Stimulated activated CD8-positive, alpha-beta memory T cell treated with anti-CD3 and anti-CD28 coated beads, Interleukin-15, amount 100 ng/mL, for 48 hours (primary cell): ENCODE data around the gene XYLT1.
"Not testable (repeated sequence)": the region's sequence is repeated elsewhere in the genome, so short reads cannot be mapped to it uniquely, and the experiment has no call there.

Experiments
- DNase-seq, 2 donors: peaks; one replicate each; pipeline ENCODE4 v3.0.0-alpha.2; 2020; ENCODE audit warnings: low read depth in 2 of 2

Gene XYLT1

DNA sequence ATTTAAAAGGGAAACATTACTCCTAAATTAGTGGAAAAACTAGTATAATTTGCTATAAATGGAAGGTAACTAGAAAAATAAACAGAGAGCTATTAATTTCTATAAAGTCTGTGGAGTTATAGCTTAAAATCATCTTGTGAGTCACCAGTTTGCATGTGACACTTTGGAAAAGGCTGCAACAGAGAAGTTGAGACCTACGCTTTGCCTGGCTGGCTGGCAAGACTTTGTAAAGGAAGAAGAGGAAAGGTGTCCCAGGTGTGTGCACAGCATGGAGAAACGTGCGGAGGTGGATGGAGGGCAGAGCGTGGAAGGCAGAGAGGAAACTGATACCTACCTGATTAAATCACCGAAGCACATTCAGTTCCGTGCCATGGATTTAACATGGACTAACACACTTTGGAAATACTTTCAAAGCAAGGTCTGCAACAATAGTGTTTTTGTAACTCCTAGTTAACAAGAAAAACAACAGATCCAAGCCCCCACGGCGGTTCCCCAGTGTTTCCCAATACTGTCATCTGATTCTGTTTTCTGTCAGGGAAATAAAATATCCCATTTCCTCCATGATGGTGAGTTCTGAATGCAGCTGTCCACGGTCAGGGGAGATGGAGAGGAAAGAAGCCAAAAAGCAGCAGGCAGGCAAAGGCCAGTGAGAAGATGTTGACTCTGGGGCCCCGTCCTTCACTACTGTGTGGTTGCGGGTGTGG is 134.8 kb downstream of the XYLT1 start:
- DNase-seq = no peak

GRCh38 chr16:17335406-17335805 is 135.4 kb downstream of the XYLT1 start:
- not testable (repeated sequence) for DNase-seq

DNA sequence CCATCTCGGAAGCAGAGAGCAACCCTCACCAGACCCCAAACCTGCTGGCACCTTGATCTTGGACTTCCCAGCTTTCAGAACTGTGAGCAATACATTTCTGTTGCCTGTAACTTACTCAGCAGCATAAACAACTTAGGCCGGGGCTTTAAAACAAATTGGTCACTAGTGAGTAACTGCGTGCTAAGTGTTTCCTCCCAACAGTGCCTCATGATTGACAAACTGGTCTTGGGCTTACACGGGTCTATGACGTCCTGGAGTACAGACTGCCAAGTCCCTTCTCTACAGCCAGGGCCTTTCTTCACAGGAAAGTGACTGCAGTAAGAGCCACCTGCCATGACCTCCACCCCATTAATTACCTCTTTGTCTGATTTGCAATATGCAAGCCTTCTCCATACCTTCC is 136.7 kb downstream of the XYLT1 start:
- DNase-seq = no peak

DNA sequence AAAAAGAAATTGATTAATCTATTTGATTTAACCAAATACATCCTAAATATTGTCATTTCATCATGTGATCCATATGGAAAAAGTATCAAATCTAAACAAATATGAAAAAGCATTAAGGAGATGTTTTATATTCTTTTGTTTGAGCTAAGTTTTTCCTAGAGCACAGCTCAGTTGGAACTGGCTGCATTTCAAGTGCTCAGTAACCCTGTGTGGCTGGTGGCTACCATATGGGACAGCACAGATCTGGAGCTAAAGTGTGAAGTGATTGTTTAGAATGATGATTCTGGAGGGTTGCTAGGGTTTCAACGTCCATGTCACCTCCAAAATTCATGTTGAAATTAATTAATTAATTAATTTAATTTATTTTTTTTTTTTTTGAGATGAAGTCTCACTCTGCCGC is 137.5 kb downstream of the XYLT1 start:
- no peak for DNase-seq

DNA sequence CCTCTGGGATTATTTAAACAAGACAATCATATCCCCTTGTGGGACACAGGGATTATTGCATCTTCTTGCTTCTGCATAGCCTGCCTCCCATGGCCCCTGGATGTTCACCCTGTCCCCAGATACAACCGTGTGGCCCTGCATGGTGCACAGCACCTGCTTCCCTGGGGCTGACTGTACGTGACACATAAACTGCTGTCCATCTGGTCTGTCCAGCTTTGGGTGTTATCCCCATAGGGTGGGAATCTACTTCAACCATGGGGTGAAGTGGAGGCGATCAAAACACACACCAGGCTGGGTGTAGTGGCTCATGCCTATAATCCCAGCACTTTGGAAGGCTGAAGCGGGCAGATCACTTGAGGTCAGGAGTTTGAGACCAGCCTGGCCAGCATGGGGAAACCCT is 138.8 kb downstream of the XYLT1 start:
- no peak for DNase-seq

- DNase-seq = no peak
Measured at GRCh38 chr16:17331071-17331607, 139.6 kb downstream of the XYLT1 start.

- DNase-seq = no peak
Measured at GRCh38 chr16:17330044-17330443, 140.7 kb downstream of the XYLT1 start.

DNA sequence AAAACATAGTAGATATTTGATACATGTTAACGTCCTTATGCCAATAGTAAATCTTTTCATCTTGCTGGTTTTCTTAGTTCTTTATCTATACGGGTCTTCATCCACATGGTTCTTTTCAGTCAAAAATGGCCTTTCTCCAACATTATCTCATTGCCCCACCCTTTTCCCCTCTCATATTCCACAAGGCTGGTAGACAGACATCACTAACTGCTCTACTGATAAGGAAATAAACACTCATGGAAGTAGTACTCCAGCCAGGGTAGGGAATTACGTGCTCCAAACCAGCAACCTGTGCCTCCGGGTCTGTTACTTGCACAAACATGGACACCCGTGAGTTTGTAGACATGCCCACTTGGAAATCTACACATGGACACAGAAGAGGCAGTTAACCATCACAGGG is 141.4 kb downstream of the XYLT1 start:
- no peak for DNase-seq

DNA sequence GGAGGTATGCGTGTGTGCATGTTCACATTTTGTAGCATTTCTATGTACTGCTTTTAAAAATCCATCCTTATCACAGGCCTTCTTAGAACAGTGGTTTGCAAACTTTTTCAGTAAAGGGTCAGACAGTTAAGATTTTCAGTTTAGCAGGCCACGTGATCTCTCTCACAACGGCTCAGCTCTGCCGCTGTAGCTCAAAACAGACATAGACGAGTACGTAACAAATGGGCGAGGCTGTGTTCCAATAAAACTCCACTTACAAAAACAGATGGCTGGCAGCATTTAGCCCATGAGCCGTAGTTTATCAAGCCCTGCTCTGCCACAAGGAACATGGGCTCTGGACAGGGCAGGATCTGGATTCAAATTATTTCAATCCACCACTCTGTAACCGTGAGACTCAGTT is 141.8 kb downstream of the XYLT1 start:
- DNase-seq = no peak

GRCh38 chr16:17327664-17328335 is 143.0 kb downstream of the XYLT1 start:
- DNase-seq = no peak

- DNase-seq = no peak
Measured at GRCh38 chr16:17325476-17326143, 145.2 kb downstream of the XYLT1 start.

DNA sequence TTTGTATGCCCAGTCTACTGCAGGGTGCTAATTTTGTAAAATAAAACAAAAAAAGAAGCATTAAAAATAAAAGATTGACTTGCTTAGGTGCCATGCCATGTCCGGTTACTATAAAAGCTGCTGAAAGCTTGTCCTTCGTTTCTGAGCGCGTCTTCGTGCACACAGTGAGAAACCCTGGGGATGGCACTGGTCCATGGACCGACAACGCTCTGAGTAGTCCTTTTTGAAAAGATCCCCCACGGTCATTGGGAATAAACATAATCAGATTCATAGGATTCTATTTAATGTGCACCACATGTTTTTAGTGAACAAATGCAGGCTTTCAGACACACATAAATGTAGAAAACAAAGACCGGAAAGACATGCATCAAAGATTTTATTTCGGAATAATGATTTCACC is 146.3 kb downstream of the XYLT1 start:
- no peak for DNase-seq

DNA sequence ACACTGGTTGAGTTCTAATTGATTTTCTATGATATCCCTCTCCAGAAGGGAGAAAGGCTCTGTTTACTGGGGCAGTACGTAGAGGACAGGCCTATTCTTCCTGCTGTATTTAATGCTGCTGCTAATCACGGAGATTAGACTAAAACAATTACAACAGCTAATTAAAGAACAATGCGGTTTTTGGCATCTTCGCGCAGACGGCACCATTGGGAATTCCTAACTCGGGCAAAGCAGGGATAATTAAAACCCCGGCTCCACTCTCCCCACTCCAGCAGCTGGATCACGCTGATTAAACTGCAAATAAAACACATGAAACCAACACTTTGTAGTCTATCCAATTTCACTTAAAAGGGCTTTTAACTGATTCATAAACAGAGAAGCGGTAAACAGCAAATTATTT is 147.6 kb downstream of the XYLT1 start:
- DNase-seq = no peak

GRCh38 chr16:17321824-17322223 is 148.9 kb downstream of the XYLT1 start:
- DNase-seq = no peak

GRCh38 chr16:17320009-17320408 is 150.8 kb downstream of the XYLT1 start:
- no peak for DNase-seq

GRCh38 chr16:17318238-17318637 is 152.5 kb downstream of the XYLT1 start:
- no peak for DNase-seq

GRCh38 chr16:17316005-17316404 is 154.8 kb downstream of the XYLT1 start:
- no peak for DNase-seq

DNA sequence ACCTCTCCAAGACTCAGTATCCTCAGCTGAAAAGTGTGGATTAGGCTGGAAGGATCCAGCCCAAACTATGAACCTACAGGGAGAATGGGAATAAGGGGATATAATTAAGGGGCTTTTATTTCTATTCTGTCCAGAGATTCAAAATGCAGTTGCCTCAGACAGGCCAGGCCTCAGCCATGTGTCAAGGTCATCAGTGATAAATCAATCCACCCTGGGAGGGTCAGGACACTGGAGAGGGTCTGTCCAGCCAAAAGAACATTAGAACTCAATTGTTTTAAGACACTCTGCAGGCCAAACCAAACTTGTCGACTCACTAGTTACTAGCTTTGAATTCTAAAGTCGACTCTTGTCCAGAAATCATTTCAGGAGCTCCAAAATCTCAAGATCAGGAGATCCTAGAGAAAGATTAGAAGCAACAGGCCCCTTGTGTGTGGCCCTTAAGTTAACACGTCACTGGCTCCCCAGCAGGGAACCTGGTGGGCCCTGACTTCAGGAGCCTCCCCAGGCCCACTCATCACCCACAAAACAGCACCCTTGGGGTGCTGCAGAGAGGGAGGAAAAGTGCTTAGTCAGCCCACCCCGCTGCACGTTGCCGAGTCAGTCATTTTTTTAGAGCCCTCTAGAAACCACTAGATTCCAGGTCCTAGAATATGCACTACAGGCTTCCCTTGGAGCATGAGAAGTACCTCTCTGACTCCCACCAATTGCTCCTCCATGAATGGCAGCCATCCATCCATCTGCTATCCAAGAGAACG is 156.8 kb downstream of the XYLT1 start:
- DNase-seq = no peak

DNA sequence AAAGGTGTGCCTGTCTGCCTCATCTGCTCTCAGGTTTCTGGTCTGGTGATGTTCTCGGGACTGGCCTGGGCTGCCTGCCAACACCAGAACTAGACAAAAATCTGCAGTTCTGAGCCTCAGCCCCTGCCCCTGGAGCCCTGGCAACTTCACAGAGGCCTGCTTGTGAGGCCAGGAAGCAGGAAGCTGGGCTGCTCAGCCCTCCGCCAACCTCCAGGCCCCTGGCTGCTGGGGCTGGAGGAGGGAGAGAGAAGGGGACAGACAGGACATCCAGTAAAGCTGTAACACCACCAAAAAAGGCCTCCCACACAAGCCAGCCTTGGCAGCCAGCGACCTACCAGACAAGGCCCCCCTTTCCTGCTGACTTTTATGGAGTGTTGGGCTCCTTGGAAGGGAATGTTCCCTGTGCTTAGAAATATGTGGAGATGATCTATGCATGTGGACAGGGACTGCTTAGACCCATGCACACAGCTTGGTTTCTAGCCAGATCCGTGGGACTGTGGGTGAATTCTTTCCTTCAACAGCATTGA is 157.6 kb downstream of the XYLT1 start:
- DNase-seq = no peak

DNA sequence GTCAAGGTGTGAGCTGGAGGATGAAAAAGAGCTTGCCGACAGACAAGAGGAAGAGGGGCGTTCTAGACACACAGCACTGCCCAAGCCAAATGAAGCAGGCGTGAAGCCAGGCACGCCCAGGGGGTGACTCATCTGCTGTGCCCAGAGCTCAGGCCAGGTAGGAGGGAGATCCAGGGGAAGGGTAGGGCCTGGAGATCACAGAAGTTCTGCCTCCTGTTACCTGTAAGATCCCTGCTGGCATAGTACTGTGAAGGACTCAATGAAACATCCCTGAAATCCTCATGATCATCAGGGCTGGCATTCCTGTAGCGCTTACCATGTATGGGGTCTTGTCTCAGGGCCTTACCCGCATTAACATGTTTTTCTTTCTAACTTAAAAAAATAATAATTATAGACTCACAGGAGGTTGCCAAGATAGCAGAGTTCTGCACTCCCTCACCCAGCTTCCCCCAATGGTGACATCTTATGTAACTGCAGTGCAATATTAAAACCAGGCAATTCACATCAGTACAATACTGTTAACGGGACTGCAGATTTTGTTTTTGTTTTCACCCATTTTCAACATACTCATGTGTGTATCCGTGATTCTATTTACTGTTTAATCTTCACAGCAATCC is 158.6 kb downstream of the XYLT1 start:
- no peak for DNase-seq

- no peak for DNase-seq
Measured at GRCh38 chr16:17311333-17312093, 159.2 kb downstream of the XYLT1 start.
